ENCODE data around the gene SMARCD1.

SMARCD1 gene

GRCh38 chr12:50079771-50080170 is 5.4 kb upstream of the SMARCD1 start:
- Histone ChIP-seq H3K27ac (replicated peaks) (no peak overlapping the region), H3K27me3 (ENCODE audit: insufficient read depth, poor library complexity, severe bottlenecking) (no peaks in the 10 kb centered on the region), H3K4me3 (replicated peaks; ENCODE audit: insufficient read depth, low read length) (no peak overlapping the region)
- DNase-seq (ENCODE audit: low read depth in 1 of 2, low spot score in 1 of 2) = no peak
- TF ChIP-seq GABPA (IDR thresholded peaks at IDR 0.05; ENCODE audit: low read depth) (no peak), REST (IDR thresholded peaks at IDR 0.05; ENCODE audit: insufficient replicate concordance, low read depth) (peak; percentile 73)

- H3K27me3 ChIP-seq (ENCODE audit: insufficient read depth, poor library complexity, severe bottlenecking) = no peaks in the 10 kb centered on the region
- no peak overlapping the region for H3K4me3 ChIP-seq (replicated peaks; ENCODE audit: insufficient read depth, low read length)
- DNase-seq (ENCODE audit: low read depth in 1 of 2, low spot score in 1 of 2) = no peak
- no peak overlapping the region for H3K27ac ChIP-seq (replicated peaks)
- TF ChIP-seq SPI1 (IDR thresholded peaks at IDR 0.05; ENCODE audit: borderline replicate concordance, low read depth) (no peak), GABPA (IDR thresholded peaks at IDR 0.05; ENCODE audit: low read depth) (no peak), POLR2AphosphoS5 (IDR thresholded peaks at IDR 0.05; ENCODE audit: low read depth) (no peak), CTCF (IDR thresholded peaks at IDR 0.05; ENCODE audit: insufficient read depth, low read length) (no peak), REST (IDR thresholded peaks at IDR 0.05; ENCODE audit: insufficient replicate concordance, low read depth) (no peak)
These were observed 3.9 kb upstream of the SMARCD1 start for GRCh38 chr12:50081096-50081808.

GRCh38 chr12:50082644-50083043 is 2.5 kb upstream of the SMARCD1 start:
- H3K4me3 ChIP-seq (replicated peaks; ENCODE audit: insufficient read depth, low read length) = no peak overlapping the region
- no peak for DNase-seq (ENCODE audit: low read depth in 1 of 2, low spot score in 1 of 2)
- H3K27me3 ChIP-seq (ENCODE audit: insufficient read depth, poor library complexity, severe bottlenecking) = no peaks in the 10 kb centered on the region
- TF ChIP-seq POLR2AphosphoS5 (IDR thresholded peaks at IDR 0.05; ENCODE audit: low read depth) (no peak), GABPA (IDR thresholded peaks at IDR 0.05; ENCODE audit: low read depth) (no peak), SPI1 (IDR thresholded peaks at IDR 0.05; ENCODE audit: borderline replicate concordance, low read depth) (no peak), REST (IDR thresholded peaks at IDR 0.05; ENCODE audit: insufficient replicate concordance, low read depth) (no peak), CTCF (IDR thresholded peaks at IDR 0.05; ENCODE audit: insufficient read depth, low read length) (no peak)
- H3K27ac ChIP-seq (replicated peaks) = no peak overlapping the region

Measured in HL-60 (cell line).